Neural cell (in vitro differentiated cells): ENCODE data around the gene SLX4IP.

Experiments
- CTCF ChIP-seq: fragments of 450-650 bp; IDR thresholded peaks from 2 replicates; pipeline ENCODE4 v1.5.1; 2014; ENCODE audit warnings: antibody characterized with exemption, mild to moderate bottlenecking, moderate library complexity; ENCODE audit not compliant: poor library complexity, severe bottlenecking
- EP300 ChIP-seq: fragments of 450-650 bp; conservative IDR thresholded peaks from 2 replicates; pipeline ENCODE4 v1.6.1; 2014; ENCODE audit warnings: antibody characterized with exemption, mild to moderate bottlenecking, moderate library complexity; ENCODE audit not compliant: poor library complexity, severe bottlenecking
- EZH2 ChIP-seq: fragments of 200-600, 300-800 bp; shearing (Covaris generic), sonication (generic); IDR thresholded peaks from 2 replicates; pipeline ENCODE4 v1.6.1; 2014; ENCODE audit warnings: antibody characterized with exemption, low read length, borderline replicate concordance, mild to moderate bottlenecking; ENCODE audit not compliant: insufficient read depth, poor library complexity, severe bottlenecking
- SMC3 ChIP-seq: fragments of 450-650 bp; conservative IDR thresholded peaks from 2 replicates; pipeline ENCODE4 v1.6.1; 2014; ENCODE audit warnings: antibody characterized with exemption, mild to moderate bottlenecking, moderate library complexity; ENCODE audit not compliant: poor library complexity
- TF ChIP-seq, protein P1 (sequence below): IDR thresholded peaks from 2 replicates; pipeline ENCODE4 v1.6.1; 2012; ENCODE audit warnings: borderline replicate concordance

- no peak for TF ChIP-seq CTCF
- no peak for TF ChIP-seq SMC3
- no peak for TF ChIP-seq EP300
- no peak for TF ChIP-seq EZH2
- TF ChIP-seq, protein P1, sequence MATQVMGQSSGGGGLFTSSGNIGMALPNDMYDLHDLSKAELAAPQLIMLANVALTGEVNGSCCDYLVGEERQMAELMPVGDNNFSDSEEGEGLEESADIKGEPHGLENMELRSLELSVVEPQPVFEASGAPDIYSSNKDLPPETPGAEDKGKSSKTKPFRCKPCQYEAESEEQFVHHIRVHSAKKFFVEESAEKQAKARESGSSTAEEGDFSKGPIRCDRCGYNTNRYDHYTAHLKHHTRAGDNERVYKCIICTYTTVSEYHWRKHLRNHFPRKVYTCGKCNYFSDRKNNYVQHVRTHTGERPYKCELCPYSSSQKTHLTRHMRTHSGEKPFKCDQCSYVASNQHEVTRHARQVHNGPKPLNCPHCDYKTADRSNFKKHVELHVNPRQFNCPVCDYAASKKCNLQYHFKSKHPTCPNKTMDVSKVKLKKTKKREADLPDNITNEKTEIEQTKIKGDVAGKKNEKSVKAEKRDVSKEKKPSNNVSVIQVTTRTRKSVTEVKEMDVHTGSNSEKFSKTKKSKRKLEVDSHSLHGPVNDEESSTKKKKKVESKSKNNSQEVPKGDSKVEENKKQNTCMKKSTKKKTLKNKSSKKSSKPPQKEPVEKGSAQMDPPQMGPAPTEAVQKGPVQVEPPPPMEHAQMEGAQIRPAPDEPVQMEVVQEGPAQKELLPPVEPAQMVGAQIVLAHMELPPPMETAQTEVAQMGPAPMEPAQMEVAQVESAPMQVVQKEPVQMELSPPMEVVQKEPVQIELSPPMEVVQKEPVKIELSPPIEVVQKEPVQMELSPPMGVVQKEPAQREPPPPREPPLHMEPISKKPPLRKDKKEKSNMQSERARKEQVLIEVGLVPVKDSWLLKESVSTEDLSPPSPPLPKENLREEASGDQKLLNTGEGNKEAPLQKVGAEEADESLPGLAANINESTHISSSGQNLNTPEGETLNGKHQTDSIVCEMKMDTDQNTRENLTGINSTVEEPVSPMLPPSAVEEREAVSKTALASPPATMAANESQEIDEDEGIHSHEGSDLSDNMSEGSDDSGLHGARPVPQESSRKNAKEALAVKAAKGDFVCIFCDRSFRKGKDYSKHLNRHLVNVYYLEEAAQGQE: no peak
Observed at GRCh38 chr20:10521068-10521831, 86.1 kb downstream of the SLX4IP start.
